ENCODE measurements around the gene METTL4.

Gene METTL4

DNA sequence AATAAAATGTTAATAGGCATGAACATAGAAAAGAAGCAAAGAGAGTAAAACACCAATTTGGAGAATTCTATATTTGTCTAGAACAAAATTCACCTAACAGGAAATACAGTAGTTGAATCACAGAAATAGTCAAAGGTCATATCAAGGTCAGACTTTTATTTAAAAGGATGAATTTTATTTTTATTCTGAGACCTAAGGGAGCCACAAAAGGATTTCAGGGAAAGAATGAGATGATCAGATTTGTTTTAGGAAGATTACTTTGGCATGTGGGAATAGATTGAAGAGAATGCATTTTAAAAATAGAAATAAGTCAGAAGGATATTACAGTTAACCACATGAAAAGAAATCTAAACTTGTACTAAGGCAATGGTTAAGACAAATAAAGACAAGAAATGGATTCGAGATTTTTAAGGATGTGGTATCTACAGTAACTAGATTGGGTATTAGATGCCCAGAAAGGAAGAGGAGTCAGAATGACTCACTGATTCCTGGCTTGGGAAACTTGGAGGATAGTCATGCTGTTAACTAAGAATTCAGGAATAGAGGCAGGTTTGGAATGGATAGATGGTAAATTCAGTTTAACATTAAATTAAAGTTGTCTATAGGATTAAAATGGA is 56.0 kb downstream of the METTL4 start:
- peak; percentile 31 for DNase-seq

DNA sequence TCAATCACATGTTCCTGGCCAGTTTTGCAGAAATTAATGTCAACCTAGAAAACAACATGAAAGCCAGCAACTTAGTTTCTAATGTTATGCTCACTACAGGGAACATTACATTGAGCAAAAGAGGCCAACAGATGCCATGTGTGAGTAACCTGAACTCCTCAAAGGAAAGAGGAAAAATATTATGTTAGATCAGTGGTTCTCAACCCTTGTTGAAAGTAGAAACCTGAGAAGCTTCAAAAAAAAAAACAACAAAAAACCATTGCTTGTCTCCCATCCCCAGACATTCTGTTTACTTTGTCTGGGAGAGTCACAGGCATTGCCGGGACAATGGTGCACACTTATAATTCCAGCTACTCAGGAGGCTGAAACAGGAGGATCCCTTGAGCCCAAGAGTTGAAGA is 57.7 kb downstream of the METTL4 start:
- no peak for DNase-seq

DNA sequence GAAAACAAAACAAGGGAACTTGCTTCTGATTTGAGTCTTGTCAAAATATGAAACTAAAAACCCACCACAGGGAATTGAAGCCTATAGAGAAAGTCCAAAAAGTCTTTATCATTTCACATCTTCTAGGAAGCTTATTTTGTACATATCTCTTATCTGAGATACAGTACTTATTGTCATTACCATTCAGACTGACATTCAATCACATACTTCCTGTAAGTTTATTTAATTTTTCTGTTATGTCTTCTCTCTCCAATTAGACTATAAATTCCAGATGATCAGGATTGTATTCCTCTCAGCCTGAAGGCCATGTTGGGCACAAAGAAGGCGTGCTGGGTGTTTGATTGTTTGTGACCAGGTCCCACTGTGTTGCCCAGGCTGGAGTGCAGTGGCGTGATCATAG is 59.2 kb downstream of the METTL4 start:
- no peak for DNase-seq

DNA sequence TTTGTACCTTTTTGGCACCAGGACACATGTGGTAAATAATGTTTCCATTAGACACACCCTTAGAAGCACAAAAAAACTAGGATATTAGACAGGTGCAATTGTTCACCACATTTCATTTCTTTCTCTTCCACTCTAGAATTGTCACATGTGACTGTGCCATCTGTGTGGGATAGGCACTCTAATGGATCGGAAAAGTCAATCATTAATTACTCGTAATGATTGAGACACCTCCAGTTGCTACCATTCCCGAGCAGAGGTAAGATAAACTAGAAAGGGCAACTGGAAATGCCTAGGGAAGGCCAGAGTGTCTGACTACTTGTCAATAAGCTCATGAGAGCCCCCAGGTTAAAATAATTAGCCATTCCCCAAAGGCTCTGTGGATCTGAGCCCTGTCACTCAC is 59.9 kb downstream of the METTL4 start:
- DNase-seq = no peak

DNA sequence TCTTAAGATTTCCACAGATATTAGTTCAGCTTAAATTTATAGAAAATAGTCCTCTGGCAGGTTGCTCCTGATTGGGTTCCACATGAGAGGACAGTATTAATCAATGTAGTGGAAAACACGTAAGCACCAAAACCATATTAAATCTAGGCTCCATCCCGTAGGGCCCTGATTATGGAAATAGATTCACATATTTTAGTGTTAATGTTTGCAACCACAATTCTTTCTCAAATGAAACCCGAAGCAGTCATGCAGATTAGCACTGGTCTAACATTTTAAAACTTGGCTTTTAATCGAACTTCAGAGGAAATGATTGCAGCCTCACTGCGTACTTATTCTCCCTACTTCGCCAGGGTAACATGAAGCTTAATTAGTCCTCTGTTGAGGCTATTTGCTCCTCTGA is 60.9 kb downstream of the METTL4 start:
- no peak for DNase-seq

DNA sequence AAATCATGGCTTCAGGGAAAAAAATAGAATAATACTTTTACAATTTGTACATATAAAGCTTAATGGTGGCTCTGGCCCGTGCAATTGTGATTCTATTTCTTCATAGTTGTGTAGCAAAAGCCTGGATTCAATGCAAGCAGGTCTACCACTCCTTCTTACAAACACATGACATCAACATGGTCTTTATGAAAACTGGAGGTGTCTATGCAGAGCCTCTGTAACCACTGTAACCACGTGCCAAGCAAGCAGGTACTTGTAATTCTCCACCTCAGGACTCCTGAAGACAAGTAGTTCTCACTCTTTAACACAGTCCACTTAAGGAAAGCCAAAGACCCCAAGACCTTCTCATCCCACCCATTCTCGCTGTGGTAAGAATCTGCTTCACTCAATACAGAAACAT is 62.6 kb downstream of the METTL4 start:
- no peak for DNase-seq

DNA sequence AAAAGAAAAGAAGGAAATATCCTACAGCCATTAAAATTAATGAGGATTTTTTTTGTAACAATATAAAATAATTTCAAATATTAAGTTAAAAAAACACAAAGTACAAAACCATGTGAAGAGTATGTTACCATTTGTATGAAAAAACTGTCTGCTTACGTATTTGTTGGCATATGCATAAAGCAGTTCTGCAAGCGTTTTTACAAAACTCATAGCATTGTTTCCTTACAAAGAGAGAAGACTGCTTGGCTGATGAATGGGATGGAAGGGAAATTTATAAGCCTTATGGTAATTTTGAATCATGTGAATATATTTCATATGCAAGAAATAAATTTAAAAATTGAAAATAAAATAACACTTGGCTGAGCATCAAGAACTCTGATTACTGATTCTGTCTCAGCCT is 63.1 kb downstream of the METTL4 start:
- DNase-seq = no peak

DNA sequence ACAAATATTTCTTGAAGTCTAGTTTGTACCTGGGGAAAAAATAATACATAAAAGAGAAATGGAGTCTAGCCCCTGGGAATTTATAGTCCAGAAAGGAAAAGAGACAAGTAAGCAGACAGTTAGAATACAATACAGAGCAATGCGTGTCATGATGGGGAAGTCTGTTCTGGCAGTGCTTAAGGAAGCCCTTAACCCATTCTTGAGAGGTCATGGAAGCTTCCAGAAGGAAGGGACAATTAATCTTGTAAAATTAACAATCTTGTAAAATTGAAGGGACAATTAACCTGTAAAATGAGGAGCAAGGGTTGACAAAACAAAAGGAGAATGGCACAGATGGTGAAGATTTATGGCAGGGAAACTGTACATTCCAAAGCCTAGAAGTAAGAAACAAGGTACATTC is 66.7 kb downstream of the METTL4 start:
- no peak for DNase-seq

DNA sequence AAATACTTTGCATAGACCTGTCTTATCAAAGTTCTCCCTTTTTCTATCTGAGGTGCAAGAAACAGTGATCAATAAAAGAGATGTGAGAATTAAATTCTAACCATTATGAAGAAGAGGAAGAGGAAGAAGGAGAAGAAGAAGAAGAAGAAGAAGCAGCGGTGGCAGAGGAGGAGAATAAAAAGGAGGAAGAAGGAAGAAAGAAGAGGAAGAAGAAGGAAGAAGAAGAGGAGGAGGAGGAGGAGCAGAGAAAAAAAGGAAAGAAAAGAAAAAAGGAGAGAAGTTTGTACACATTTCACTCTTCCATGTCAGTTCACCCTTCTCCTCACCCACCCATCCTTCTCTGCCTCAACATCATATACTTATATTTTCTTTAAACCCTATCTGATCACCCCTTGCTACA is 68.4 kb downstream of the METTL4 start:
- DNase-seq = no peak

DNA sequence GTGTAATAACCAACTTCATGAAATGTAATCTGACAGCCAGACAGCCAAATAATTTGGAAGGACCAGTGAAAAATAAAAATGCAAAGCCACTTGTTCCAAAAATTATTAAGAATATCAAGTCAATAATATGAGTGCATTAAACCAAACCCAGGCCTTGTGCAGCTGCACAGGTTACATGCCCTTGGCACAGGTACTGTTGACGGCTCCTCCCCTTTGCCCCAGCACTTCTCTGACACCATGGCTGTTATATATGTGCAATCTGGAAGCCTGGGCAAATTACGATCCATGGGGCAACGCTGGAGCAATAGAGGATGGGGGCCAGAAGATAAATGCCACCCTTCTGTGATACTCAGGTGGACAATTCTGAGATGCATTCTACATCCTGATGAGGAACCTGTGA is 68.9 kb downstream of the METTL4 start:
- no peak for DNase-seq

DNA sequence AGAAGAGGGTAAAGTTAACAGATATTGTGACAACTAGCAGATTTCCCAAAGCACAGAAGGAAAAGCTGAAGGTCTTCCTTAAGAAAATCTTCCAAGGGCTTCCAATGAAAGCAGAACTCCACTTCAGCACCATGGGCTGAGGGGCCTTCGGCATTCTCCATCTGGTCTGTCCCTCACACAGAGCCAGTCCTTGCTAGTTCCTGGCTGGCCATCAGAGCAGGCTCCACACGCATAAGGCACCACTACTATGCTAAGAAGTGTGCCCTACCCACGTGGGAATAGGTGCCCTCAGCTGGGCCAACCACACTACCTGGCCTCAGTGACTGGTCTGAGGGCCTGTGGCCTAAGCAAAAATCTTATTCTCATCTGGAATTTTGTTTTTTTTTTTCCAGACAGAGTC is 73.5 kb downstream of the METTL4 start:
- no peak for DNase-seq

DNA sequence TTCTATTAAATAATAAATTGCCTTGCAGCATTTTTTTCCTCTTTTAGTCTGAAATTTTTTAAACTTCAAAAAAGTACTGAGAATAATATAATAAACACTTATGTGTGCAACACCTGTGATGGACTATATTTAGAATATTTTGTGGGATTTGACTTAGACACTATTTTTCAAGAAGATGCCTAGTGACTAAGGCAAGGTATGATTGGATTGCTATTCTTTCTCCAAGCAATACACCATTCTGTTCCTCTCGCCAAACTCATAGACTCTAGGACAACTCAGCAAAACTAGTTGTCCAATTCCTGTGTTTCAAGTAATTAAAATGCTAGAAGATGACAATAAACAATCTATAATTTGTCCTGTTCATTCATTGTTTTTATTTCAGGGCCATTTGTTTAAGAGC is 75.9 kb downstream of the METTL4 start:
- no peak for DNase-seq

DNA sequence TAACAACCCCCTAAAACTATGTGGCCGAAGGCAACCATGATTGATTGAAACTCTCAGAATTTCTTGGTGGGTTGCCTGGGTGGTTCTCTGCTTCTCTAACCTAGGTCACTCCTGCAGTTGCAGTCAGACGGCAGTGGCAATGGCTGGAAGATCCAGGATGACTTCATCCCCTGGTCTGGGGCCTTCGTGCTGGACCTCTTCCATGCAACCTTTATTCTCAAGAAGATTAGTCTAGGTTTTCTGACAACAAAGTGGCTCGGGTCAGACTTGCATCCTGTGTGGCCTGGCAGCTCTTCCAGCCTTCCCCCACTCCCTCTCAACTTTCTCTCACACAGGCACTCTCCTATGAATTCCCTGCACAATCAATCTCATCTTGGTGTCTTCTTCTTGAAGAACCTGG is 76.4 kb downstream of the METTL4 start:
- DNase-seq = no peak
